ENCODE measurements around the gene COQ10A. TPM values are rescaled to one million over a fixed set of nuclear protein-coding genes. Genes with fewer than 3 reads are reported as not detected.
A peak's percentile ranks its signal among the peaks of the same experiment; 100 is the strongest.

Gene COQ10A
- total RNA-seq, 1 donor from 2014 or later = 14.4 TPM

DNA sequence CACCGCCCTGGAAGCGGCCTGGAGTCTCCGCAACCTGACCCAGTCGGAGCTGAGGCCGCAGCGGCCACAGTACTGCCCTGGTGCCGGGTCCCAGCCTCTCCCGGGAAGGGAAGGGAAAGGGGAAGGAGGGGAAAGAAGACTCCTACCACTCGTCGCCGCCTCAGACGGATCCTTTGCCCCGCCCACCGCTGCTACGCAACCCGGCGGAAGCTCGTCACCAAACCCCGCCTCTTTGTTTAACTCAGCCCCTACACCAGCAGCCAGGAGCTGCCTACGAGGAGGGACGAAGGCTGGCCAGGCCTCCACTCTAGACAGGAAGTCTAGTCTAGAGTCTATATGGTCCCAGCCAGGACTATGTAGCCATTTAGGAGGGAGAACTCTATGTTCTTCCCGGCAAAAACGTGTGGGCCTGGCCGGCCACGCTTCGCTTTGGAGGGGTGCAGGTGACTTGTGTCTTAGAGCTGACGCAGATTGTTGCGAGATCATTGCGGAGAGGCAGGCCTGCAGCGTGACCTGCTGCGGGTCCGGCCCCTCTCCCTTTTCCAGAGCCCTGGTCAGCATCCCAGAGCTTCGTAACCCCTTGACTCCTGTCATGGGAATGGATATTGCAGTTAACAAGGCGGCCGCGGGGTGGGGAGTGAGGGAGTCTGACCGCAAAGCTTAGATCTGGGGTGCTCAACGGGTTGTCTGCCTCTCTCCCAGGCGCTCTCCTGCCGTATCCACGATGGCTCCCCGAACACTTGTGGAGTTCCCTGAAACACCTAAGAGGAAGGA, 44.8 kb upstream of the COQ10A start, which contains the start of gene RNF41:
TSS of gene RNF41 (minus strand) at position 166 of the 774 bp plus-strand sequence. CDS start 7,875 bp downstream, outside the sequence.
- Mint-ChIP-seq H3K27ac (ENCODE audit: unreplicated experiment) (peak within 1 kb of the TSS; percentile 99), H3K27me3 (ENCODE audit: unreplicated experiment) (no peaks in the 10 kb centered on the region), H3K36me3 (ENCODE audit: unreplicated experiment) (peaks cover 2% of the 10 kb centered on the region), H3K4me3 (ENCODE audit: unreplicated experiment) (peak within 1 kb of the TSS; percentile 99), H3K9me3 (ENCODE audit: unreplicated experiment) (no peaks in the 10 kb centered on the region), H3K4me1 (ENCODE audit: unreplicated experiment) (peaks cover 38% of the 10 kb centered on the region)
- TF ChIP-seq, protein P1, sequence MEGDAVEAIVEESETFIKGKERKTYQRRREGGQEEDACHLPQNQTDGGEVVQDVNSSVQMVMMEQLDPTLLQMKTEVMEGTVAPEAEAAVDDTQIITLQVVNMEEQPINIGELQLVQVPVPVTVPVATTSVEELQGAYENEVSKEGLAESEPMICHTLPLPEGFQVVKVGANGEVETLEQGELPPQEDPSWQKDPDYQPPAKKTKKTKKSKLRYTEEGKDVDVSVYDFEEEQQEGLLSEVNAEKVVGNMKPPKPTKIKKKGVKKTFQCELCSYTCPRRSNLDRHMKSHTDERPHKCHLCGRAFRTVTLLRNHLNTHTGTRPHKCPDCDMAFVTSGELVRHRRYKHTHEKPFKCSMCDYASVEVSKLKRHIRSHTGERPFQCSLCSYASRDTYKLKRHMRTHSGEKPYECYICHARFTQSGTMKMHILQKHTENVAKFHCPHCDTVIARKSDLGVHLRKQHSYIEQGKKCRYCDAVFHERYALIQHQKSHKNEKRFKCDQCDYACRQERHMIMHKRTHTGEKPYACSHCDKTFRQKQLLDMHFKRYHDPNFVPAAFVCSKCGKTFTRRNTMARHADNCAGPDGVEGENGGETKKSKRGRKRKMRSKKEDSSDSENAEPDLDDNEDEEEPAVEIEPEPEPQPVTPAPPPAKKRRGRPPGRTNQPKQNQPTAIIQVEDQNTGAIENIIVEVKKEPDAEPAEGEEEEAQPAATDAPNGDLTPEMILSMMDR (IDR thresholded peaks at IDR 0.05) = no peak
- DNase-seq (ENCODE audit: extremely low spot score, unreplicated experiment) = peak; percentile 99

DNA sequence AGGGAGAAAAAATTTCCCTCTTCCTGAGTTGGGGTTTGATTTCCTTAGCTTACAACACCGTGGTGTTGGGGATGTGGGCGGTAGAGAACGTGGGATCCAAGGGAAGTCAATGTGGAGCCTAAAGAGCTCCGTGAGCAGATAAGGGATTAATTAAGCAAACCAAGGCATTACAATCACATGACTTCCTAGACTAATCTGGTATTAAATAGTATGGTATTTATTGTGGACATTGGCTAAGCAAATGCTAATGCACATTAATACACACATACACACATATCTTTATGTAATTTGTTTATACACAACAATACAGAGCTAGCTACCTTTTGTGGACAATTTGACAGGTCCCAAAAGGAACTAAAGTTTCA, 44.2 kb upstream of the COQ10A start:
- peaks cover 38% of the 10 kb centered on the region for H3K4me1 Mint-ChIP-seq (ENCODE audit: unreplicated experiment)
- H3K36me3 Mint-ChIP-seq (ENCODE audit: unreplicated experiment) = peaks cover 4% of the 10 kb centered on the region
- H3K4me3 Mint-ChIP-seq (ENCODE audit: unreplicated experiment) = peak overlapping the region; percentile 99

DNA sequence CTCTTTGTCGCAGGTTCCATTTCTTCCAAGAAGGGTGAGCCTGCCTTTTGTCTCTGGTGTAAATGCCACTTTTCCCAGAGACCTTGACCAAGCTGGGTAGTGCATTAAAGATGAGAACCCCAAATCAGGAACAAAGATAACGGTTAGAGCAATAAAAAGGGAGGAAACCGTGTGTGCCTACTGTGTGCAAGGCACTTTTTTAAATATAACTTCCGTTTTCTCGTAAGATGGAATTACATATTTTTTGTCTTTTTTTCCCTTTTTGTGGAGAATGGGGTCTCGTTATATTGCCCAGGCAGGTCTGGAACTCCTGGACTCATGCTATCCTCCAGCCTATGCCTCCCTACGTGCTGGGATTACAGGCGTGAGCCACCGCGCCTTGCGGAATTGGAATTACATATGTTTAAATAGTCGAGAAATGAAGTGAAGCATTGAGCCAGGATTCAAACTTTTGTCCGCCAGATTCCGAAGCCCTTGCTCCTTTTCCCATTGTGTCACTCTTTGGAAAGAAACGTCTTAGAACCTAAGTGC, 43.1 kb upstream of the COQ10A start:
- Mint-ChIP-seq H3K27ac (ENCODE audit: unreplicated experiment) (peak overlapping the region; percentile 99), H3K36me3 (ENCODE audit: unreplicated experiment) (peaks cover 4% of the 10 kb centered on the region), H3K4me1 (ENCODE audit: unreplicated experiment) (peaks cover 38% of the 10 kb centered on the region), H3K4me3 (ENCODE audit: unreplicated experiment) (peak overlapping the region; percentile 83), H3K27me3 (ENCODE audit: unreplicated experiment) (no peaks in the 10 kb centered on the region), H3K9me3 (ENCODE audit: unreplicated experiment) (no peaks in the 10 kb centered on the region)
- TF ChIP-seq, protein P1 (IDR thresholded peaks at IDR 0.05) = no peak
- DNase-seq (ENCODE audit: extremely low spot score, unreplicated experiment) = no peak

More for the DNA sequence above, 44.2 kb upstream of the COQ10A start:
- DNase-seq (ENCODE audit: extremely low spot score, unreplicated experiment) = no peak
- Mint-ChIP-seq H3K9me3 (ENCODE audit: unreplicated experiment) (no peaks in the 10 kb centered on the region), H3K27ac (ENCODE audit: unreplicated experiment) (peak overlapping the region; percentile 99), H3K27me3 (ENCODE audit: unreplicated experiment) (no peaks in the 10 kb centered on the region)
- TF ChIP-seq, protein P1 (IDR thresholded peaks at IDR 0.05) = no peak

DNA sequence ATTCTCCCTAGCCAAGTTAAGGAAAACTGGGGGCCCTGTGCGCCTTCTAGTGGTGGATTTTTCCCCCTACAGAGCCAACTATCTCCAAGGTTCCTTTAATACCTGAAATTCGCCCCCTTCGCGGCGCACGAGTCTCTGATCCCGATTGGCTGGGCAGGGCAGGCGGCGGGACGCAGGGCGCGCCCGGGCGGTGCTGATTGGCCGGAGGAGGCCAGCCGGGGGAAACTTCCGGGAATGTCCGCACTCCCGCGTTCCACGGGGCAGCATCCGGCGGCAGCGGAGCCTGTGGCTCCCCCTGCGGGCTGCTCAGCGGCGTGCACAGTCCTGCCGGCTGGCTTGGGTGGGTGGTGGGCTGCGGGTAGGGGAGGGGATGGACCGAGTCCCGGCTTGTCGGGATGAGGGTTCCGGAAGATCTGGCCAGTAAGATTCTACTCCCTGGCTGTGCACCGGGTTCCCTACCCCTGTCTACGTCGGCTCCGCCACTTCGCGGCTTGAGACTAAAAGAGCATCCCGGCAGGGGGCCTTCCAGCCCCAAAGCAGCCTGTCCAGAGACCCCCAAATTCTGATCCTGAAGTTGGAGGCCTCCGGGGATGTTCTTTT, 42.5 kb upstream of the COQ10A start, which contains the start of gene NABP2:
TSS of gene NABP2 (plus strand) at position 241 of the 600 bp plus-strand sequence. CDS start 515 bp downstream, outside the sequence.
- DNase-seq (ENCODE audit: extremely low spot score, unreplicated experiment) = peak; percentile 99
- H3K4me3 Mint-ChIP-seq (ENCODE audit: unreplicated experiment) = peak within 1 kb of the TSS; percentile 83
- peak within 1 kb of the TSS; percentile 99 for H3K27ac Mint-ChIP-seq (ENCODE audit: unreplicated experiment)
- no peaks in the 10 kb centered on the region for H3K27me3 Mint-ChIP-seq (ENCODE audit: unreplicated experiment)
- peaks cover 38% of the 10 kb centered on the region for H3K4me1 Mint-ChIP-seq (ENCODE audit: unreplicated experiment)
- peaks cover 4% of the 10 kb centered on the region for H3K36me3 Mint-ChIP-seq (ENCODE audit: unreplicated experiment)
- no peaks in the 10 kb centered on the region for H3K9me3 Mint-ChIP-seq (ENCODE audit: unreplicated experiment)
- TF ChIP-seq, protein P1 (IDR thresholded peaks at IDR 0.05) = peak; percentile 92

DNA sequence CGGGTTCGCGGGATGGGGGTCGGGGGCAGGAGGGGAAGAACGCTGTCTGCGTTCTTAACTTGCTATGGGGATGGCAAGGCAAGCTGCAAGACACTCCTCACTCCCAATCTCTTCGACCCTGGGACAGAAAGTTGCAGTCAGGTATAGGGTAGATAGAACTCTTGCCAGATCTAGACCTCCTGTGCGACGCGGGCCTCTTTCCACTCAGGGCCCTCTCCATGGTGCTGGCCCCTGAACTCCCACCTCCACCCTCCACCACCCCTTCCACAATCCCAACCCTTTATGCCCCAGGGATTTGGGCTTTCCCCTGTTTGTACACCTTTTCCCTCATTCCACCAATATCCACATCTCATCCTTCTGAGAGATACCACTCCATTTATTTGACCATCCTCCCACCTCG, 41.8 kb upstream of the COQ10A start:
- Mint-ChIP-seq H3K27me3 (ENCODE audit: unreplicated experiment) (no peaks in the 10 kb centered on the region), H3K4me3 (ENCODE audit: unreplicated experiment) (peak overlapping the region; percentile 83), H3K9me3 (ENCODE audit: unreplicated experiment) (no peaks in the 10 kb centered on the region), H3K4me1 (ENCODE audit: unreplicated experiment) (peaks cover 35% of the 10 kb centered on the region), H3K27ac (ENCODE audit: unreplicated experiment) (peak overlapping the region; percentile 63), H3K36me3 (ENCODE audit: unreplicated experiment) (peaks cover 4% of the 10 kb centered on the region)
- TF ChIP-seq, protein P1 (IDR thresholded peaks at IDR 0.05) = no peak
- DNase-seq (ENCODE audit: extremely low spot score, unreplicated experiment) = no peak
